ENCODE results near the gene NBEAL1.
A peak's percentile ranks its signal among the peaks of the same experiment; 100 is the strongest.
"Not testable (repeated sequence)": the region's sequence is repeated elsewhere in the genome, so short reads cannot be mapped to it uniquely, and the experiment has no call there.

Gene NBEAL1

DNA sequence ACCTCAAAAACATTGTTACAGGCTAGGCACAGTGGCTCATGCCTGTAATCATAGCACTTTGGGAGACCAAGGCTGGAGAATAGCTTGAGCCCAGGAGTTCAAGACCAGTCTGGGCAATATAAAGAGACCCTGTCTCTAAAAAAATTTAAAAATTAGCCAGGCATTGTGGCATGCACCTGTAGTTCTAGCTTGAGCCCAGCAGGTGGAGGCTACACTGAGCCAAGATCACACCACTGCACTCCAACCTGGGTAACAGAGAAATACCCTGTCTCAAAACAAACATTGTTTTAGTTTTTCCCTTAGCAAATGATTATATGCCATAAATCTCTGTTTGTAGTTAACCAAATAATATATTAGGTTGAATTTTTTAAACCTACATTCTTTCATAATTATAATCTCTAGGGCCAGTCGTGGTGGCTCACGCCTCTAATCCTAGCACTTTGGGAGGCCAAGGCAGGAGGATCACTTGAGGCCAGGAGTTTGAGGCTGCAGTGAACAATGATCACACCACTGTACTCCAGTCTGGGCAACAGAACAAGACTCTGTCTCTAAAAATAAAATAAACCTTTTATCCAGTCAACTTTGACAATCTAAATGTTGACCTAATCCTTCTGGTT, 210.9 kb downstream of the NBEAL1 start:
- DNase-seq (ENCODE audit: low spot score), result peak; percentile 18

DNA sequence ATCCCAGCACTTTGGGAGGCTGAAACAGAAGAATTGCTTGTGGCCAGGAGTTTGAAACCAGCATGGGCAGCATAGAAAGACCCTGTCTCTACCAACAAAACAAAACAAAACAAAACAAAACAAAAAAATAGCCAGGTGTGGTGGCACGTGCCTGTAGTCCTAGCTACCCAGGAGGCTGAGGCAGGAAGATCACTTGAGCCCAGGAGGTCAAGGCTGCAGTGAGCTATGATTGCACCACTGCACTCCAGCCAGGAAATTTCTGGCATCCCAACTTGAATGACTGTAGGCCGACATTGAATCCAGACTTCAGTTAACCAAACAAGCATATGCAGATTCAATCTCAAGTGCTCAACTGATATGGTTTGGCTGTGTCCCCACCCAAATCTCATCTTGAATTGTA, 215.0 kb downstream of the NBEAL1 start:
- DNase-seq (ENCODE audit: low spot score), result not testable (repeated sequence)

DNA sequence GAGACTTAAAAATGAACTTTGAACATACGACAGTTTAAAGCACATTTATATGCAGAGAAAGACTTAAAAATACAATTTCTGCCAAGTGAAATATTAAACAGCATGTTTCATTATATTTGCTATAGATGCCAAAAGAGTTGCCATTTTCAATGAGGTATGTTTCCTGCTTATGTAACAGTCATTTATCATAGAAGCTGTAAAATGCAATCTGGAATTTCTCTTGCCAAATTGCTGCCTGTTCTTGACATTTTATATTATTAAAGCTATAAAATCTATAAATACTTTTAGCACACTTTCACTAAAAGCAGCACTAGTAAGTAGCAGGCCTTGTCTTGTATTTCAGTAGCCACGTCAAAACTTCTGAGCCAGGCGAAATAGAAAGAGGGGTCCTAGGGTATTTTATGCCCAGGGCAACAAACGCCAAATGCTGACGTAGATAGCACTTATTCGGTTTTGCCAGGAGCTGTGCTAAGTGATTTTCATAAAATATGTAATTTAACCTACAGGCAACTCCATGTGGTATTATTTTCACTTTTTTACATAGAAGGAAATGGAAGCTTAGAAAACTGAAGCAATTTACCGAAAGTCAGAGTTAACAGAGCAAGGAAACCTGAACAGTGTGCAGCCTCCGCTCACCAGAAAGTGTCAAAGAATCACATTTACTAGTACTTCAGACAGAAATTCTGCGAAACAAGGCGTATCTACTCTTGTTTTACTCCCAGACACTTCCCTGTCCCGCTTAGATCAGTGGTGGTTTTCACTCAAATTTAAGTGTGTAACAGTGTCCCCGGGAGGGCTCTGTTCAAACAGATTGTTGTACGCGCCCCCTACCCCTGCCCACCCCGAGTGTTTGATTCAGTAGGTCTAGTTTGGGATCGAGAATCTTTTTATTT, 222.9 kb downstream of the NBEAL1 start:
- no peak for DNase-seq (ENCODE audit: low spot score)

DNA sequence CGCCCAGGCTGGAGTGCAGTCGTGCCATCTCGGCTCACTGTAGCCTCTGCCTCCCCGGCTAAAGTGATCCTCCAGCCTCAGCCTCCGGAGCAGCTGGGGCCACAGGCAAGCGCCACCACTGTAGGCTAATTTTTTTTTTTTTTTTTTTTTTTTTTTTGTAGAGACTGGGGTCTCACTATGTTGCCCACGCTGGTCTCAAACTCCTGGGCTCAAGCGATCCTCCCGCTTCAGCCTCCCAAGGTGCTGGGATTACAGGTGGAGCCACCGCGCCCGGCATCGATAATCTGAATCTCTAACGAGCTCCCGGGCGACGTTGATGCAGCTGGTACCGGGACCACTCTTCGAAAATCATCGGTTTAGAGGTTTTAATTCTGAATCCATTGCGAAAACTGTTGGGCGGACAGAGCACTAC, 223.6 kb downstream of the NBEAL1 start:
- no peak for DNase-seq (ENCODE audit: low spot score)

DNA sequence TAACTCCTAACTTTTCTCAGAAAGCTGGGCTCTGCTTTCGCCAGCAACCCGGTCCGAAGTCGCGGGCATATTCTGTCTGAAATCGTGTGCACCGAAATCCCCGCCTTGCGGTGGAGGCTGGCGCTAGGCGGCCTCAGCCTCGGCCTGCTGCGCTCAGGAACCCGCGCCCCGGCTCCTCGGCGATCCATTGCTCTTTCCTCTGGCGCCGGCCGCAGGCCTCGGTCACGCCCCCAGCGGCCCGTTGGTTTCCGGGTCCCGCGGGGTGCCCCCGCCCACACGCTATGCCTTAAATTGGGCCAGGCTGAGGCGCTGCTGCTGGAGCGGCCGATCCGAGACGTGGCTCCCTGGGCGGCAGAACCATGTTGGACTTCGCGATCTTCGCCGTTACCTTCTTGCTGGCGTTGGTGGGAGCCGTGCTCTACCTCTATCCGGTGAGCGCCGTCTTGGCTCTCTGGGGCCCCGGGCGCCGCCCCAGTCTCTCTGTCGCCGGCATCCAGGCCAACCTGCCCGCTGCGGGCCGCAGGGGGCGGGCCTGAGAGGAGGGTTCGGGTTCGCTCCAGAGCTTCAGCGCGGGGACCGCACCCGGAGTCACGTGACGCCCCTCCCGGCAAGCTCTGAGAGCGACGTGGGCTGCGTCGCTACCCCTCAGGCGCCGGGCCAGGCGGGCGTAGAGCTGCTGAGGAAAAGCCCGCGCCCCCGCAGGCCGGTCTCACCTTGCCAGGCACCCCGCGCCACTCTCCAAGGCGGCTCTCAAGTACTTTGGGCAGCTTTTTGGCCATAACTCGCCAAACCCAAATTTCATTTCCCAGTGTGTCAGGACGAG, 224.2 kb downstream of the NBEAL1 start, which contains the start of gene CYP20A1:
CYP20A1 (plus strand) TSS at position 315 of the 823 bp plus-strand sequence; CDS start at position 360, 45 bp downstream.
- DNase-seq (ENCODE audit: low spot score), result peak; percentile 96

DNA sequence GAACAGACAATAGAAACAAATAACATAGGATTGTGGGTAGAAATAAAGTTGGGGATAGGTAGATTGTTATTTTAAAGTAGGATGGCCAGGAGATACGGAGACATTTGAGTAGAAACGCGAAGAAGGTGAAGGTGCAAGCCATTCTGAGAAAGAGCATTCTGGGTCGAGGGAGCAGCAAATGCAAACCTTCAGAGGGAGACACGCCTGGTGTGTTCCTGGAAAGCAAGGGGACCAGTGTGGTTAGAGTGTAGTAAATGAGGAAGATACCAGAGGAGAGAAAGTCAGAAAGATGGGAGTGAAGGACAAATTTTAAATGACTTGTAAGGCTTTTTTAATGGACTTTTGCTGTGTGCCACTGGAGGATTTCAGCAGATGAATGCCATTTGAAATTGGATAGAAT, 225.8 kb downstream of the NBEAL1 start:
- DNase-seq (ENCODE audit: low spot score), result no peak

DNA sequence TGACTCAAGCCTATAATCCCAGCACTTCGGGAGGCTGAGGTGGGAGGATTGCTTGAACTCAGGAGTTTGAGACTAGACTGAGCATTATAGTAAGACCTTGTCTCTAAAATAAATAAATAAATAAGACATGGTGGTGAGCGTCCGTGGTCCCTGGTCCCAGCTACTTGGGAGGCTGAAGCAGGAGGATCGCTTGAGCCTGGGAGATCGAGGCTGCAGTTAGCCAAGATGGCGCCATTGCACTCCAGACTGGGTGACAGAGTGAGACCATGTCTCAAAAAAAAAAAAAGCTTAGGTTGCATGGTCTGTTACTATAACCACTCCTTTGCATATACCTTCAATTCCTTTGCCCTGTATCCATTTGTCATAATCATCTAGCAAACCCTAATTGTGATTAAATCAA, 227.8 kb downstream of the NBEAL1 start:
- DNase-seq (ENCODE audit: low spot score), result no peak

DNA sequence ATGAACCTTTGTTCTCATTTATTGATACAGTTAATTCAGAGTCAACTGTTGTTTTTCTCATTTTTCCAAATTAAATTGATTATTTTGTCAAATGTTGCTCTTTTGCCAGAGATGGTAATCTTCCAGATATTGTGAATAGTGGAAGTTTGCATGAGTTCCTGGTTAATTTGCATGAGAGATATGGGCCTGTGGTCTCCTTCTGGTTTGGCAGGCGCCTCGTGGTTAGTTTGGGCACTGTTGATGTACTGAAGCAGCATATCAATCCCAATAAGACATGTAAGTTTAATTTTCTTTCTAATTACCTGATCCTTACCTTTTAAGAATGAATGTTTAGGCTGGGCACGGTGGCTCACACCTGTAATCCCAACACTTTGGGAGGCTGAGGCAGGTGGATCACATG, 232.0 kb downstream of the NBEAL1 start:
- DNase-seq (ENCODE audit: low spot score), result no peak

DNA sequence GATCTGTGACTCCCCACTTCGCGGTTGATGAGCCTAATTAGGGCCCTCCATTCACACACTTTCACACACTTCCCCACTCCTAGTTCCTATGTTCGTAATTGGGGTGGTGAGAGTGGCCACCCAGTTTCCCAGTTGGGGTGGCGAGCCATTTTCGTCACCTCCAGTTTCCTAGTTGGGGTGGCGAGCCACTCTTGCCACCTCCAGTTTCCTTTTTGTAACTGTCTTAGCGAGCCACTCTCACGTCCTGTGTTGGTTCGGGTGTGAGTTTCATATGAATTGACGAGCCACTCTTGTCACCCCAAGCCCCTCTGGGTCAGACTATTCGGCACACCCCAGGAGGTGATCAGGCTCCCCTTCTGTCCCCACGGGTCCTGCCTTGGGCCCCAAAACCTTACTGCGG, 238.1 kb downstream of the NBEAL1 start:
- DNase-seq (ENCODE audit: low spot score), result no peak

DNA sequence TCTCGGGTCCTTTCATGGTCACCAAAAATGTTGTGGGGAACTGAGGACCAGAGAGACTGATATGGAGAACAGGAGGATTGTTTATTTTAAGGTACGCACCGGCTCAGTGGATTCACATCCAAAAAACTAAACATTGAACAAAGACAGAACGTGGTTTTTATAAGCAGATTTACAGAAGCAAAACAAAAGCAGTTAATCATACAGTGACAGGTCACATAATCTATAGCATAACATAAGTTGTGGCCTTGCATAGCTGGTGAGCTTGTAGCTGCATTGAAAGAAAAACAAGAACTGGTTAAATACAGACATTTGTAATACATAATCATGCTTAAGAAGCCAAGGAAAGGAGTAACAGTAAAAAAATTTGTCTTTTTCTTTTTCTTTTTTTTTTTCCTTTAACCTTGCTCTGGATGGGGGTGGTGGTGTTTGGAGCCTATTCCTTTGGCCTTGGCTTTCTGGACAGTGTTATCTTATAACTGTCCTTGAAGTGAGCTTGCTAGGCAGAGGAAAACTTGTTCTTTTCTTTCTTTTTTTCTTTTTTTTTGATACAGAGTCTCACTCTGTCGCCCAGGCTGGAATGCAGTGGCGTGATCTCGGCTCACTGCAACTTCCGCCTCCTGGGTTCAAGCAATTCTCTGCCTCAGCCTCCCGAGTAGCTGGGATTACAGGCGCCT, 238.9 kb downstream of the NBEAL1 start:
- DNase-seq (ENCODE audit: low spot score), result not testable (repeated sequence)

DNA sequence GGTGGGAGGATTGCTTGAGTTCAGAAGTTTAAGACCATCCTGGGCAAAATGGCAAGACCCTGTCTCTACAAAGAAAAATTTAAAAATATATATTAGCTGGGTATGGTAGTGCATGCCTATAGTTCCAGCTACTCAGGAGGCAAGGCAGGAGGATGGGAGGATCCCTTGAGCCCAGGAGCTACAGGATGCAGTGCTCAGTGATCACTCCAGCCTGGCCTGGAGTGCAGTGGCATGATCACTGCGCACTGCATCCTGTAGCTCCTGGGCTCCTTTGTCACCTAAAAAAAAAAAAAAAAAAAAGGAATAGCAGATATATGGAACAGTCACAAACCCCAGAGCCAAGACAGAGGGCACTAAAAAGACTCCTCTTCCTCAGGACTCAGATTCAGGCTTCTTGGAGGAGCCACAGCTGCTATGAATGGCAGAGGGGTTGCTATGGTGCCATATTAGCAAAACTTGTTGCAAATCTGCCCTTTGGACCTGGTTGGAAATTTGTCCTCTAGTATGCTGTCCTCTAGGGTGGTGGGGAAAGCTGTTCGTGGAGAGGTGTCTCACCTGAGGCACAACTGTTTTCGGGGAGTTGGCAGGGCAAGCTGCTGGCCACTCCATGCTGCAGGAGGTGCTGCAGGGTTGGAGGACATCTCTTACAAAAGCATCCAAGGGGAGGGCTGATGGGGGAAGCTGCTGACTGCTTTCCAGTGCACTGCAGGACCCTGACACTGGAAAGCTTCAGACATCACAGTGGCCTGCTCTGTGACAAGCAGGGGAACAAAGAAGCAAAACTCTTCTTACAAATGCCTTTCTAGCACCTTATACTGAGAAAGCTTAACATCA, 246.9 kb downstream of the NBEAL1 start:
- DNase-seq (ENCODE audit: low spot score), result no peak
